ENCODE results near the gene MTUS2.

The MTUS2 gene

GRCh38 chr13:29402166-29402636, 582.1 kb downstream of the MTUS2 start:
- no peak for DNase-seq (ENCODE audit: low read depth)

GRCh38 chr13:29405401-29405800, 585.3 kb downstream of the MTUS2 start:
- no peak for DNase-seq (ENCODE audit: low read depth)

GRCh38 chr13:29411481-29411880, 591.3 kb downstream of the MTUS2 start:
- no peak for DNase-seq (ENCODE audit: low read depth)

- no peak for DNase-seq (ENCODE audit: low read depth)
These were observed 597.9 kb downstream of the MTUS2 start for GRCh38 chr13:29418026-29418425.

- DNase-seq (ENCODE audit: low read depth): no peak
These were observed 601.0 kb downstream of the MTUS2 start for GRCh38 chr13:29421118-29421517.

GRCh38 chr13:29422015-29422414, 601.9 kb downstream of the MTUS2 start:
- DNase-seq (ENCODE audit: low read depth): no peak

- no peak for DNase-seq (ENCODE audit: low read depth)
These were observed 602.9 kb downstream of the MTUS2 start for GRCh38 chr13:29423050-29423449.

GRCh38 chr13:29427937-29428309, 607.8 kb downstream of the MTUS2 start:
- no peak for DNase-seq (ENCODE audit: low read depth)

GRCh38 chr13:29428310-29429181, 608.4 kb downstream of the MTUS2 start:
- no peak for DNase-seq (ENCODE audit: low read depth)

GRCh38 chr13:29429286-29429900, 609.3 kb downstream of the MTUS2 start:
- DNase-seq (ENCODE audit: low read depth): no peak

- no peak for DNase-seq (ENCODE audit: low read depth)
These were observed 614.2 kb downstream of the MTUS2 start for GRCh38 chr13:29434217-29434945.

GRCh38 chr13:29435125-29435911, 615.2 kb downstream of the MTUS2 start:
- DNase-seq (ENCODE audit: low read depth): no peak

GRCh38 chr13:29436291-29436690, 616.2 kb downstream of the MTUS2 start:
- no peak for DNase-seq (ENCODE audit: low read depth)

GRCh38 chr13:29436721-29437280, 616.7 kb downstream of the MTUS2 start:
- no peak for DNase-seq (ENCODE audit: low read depth)

- DNase-seq (ENCODE audit: low read depth): no peak
These were observed 618.6 kb downstream of the MTUS2 start for GRCh38 chr13:29438769-29439168.

- no peak for DNase-seq (ENCODE audit: low read depth)
These were observed 619.7 kb downstream of the MTUS2 start for GRCh38 chr13:29439601-29440388.

GRCh38 chr13:29441306-29441705, 621.2 kb downstream of the MTUS2 start:
- DNase-seq (ENCODE audit: low read depth): no peak

- no peak for DNase-seq (ENCODE audit: low read depth)
These were observed 625.9 kb downstream of the MTUS2 start for GRCh38 chr13:29446016-29446415.

GRCh38 chr13:29448174-29448573, 628.0 kb downstream of the MTUS2 start:
- DNase-seq (ENCODE audit: low read depth): no peak

- DNase-seq (ENCODE audit: low read depth): no peak
These were observed 629.6 kb downstream of the MTUS2 start for GRCh38 chr13:29449726-29450125.

GRCh38 chr13:29451976-29452375, 631.8 kb downstream of the MTUS2 start:
- no peak for DNase-seq (ENCODE audit: low read depth)
